Endothelial cell of umbilical vein (primary cell): ENCODE data around the gene NCAPG2. TPM values are rescaled to one million over a fixed set of nuclear protein-coding genes. Genes with fewer than 3 reads are reported as not detected.

ENCODE experiments used
- BruUV-seq: library from RNA; stranded (reverse); fragments of 400-500 nt; replicated peaks from 2 replicates; lab custom pipeline; 2021; lab: Mats Ljungman, UMichigan
- CTCF ChIA-PET: fragments of 300-600, 350-600 bp; sonication (Branson Sonifier 250); formaldehyde crosslinking; loops from one replicate; lab custom pipeline; 2021; ENCODE audit warnings: antibody characterized with exemption, inconsistent platforms; lab: Charles Lee
- POLR2A ChIA-PET: fragments of 300-600, 350-600 bp; sonication (Branson Sonifier 250); formaldehyde crosslinking; loops from one replicate; lab custom pipeline; 2021; ENCODE audit warnings: antibody characterized with exemption, inconsistent platforms; lab: Charles Lee
- DNase-seq: peaks from one replicate; pipeline ENCODE4 v3.0.0-alpha.2; 2011; ENCODE audit warnings: low read depth, low spot score
- FAIRE-seq: peaks from 2 replicates; lab custom pipeline; 2011; peaks lifted over from hg19 to GRCh38; lab: Jason Lieb, UNC
- H2AFZ ChIP-seq: 2 replicates; pipeline ENCODE4 v1.6.0; 2012; ENCODE audit warnings: low read depth, low read length, control low read depth, inconsistent platforms
- H3K27ac ChIP-seq: 2 replicates; pipeline ENCODE4 v1.5.1; 2011; ENCODE audit warnings: low read depth, mild to moderate bottlenecking, control low read depth, low read length, moderate library complexity; ENCODE audit not compliant: insufficient read depth
- H3K27me3 ChIP-seq, 2 experiments: 2 replicates each; pipeline versions ENCODE4 v1.6.0 to v1.6.1; 2011; ENCODE audit warnings: low read length in 2 of 2, mixed read lengths in 1 of 2; ENCODE audit not compliant: control insufficient read depth in 2 of 2, insufficient read depth in 2 of 2
- H3K36me3 ChIP-seq, 2 experiments: 2 replicates in 1 of 2; 3 replicates in 1 of 2; pipeline ENCODE4 v1.5.1; 2011; ENCODE audit warnings: low read length in 2 of 2, mild to moderate bottlenecking in 1 of 2, moderate library complexity in 1 of 2; ENCODE audit not compliant: control insufficient read depth in 2 of 2, insufficient read depth in 2 of 2; ENCODE audit errors: extremely low read depth in 1 of 2
- H3K4me1 ChIP-seq: 3 replicates; pipeline ENCODE4 v1.5.1; 2011; ENCODE audit warnings: mild to moderate bottlenecking, low read length; ENCODE audit not compliant: control insufficient read depth, insufficient read depth; ENCODE audit errors: extremely low read depth
- H3K4me2 ChIP-seq: 2 replicates; pipeline ENCODE4 v1.6.1; 2011; ENCODE audit warnings: low read length, control low read depth, mixed read lengths; ENCODE audit not compliant: insufficient read depth
- H3K4me3 ChIP-seq, 3 experiments: fragments of 200-600 bp in 1 of 3; sonication (generic), shearing (Covaris generic) in 1 of 3; replicated peaks in 1 of 3; 2 replicates each; pipeline ENCODE4 v1.5.1; 2011 to 2016; ENCODE audit warnings: control low read depth in 3 of 3, low read length in 3 of 3, mild to moderate bottlenecking in 2 of 3, inconsistent platforms in 1 of 3, low read depth in 1 of 3, moderate library complexity in 1 of 3; ENCODE audit not compliant: insufficient read depth in 1 of 3
- H3K79me2 ChIP-seq: 2 replicates; pipeline ENCODE4 v1.6.0; 2012; ENCODE audit warnings: low read length, inconsistent platforms; ENCODE audit not compliant: control insufficient read depth, insufficient read depth
- H3K9ac ChIP-seq: replicated peaks from 2 replicates; pipeline ENCODE3; 2011; ENCODE audit warnings: low read length, control low read depth; ENCODE audit not compliant: insufficient read depth; ENCODE audit errors: extremely low read depth
- H3K9me1 ChIP-seq: replicated peaks from 3 replicates; pipeline ENCODE4 v1.6.0; 2011; ENCODE audit warnings: mild to moderate bottlenecking, low read length; ENCODE audit not compliant: control insufficient read depth, insufficient read depth; ENCODE audit errors: extremely low read depth
- H3K9me3 ChIP-seq: replicated peaks from 2 replicates; pipeline ENCODE4 v1.5.1; 2012; ENCODE audit warnings: low read length, inconsistent platforms; ENCODE audit not compliant: control insufficient read depth, insufficient read depth
- H4K20me1 ChIP-seq: replicated peaks from 2 replicates; pipeline ENCODE3; 2011; ENCODE audit warnings: mild to moderate bottlenecking, low read length; ENCODE audit not compliant: control insufficient read depth, insufficient read depth; ENCODE audit errors: extremely low read depth
- CTCF ChIP-seq, 2 donors: IDR thresholded peaks; 1 replicate in 1 of 2; 2 replicates in 1 of 2; pipeline ENCODE4 v1.5.1; 2011; ENCODE audit warnings: low read length in 2 of 2, mild to moderate bottlenecking in 2 of 2, moderate library complexity in 2 of 2, control low read depth in 1 of 2, inconsistent platforms in 1 of 2, low read depth in 1 of 2; ENCODE audit not compliant: insufficient read depth in 1 of 2; ENCODE audit errors: extremely low read depth in 1 of 2
- EZH2 ChIP-seq: IDR thresholded peaks from 2 replicates; pipeline ENCODE4 v1.6.1; 2012; ENCODE audit warnings: borderline replicate concordance, low read depth, mild to moderate bottlenecking, moderate library complexity, low read length, inconsistent platforms; ENCODE audit not compliant: severe bottlenecking
- FOS ChIP-seq: IDR thresholded peaks from 2 replicates; pipeline ENCODE4 v1.6.1; 2011; ENCODE audit warnings: mild to moderate bottlenecking, low read length, moderate library complexity, borderline replicate concordance; ENCODE audit not compliant: insufficient read depth
- GATA2 ChIP-seq: IDR thresholded peaks from 2 replicates; pipeline ENCODE4 v1.7.0; 2011; ENCODE audit warnings: low read depth, mild to moderate bottlenecking, moderate library complexity, mixed read lengths, low read length; ENCODE audit not compliant: insufficient read length, insufficient read depth
- JUN ChIP-seq: IDR thresholded peaks from 2 replicates; pipeline ENCODE4 v1.6.1; 2011; ENCODE audit warnings: borderline replicate concordance, low read depth; ENCODE audit not compliant: insufficient read length, insufficient read depth
- MYC ChIP-seq: IDR thresholded peaks from one replicate; pipeline ENCODE4 v1.6.1; 2011; ENCODE audit warnings: mild to moderate bottlenecking, low read depth, low read length
- POLR2A ChIP-seq: IDR thresholded peaks from 2 replicates; pipeline ENCODE4 v1.6.1; 2012; ENCODE audit warnings: low read depth, mild to moderate bottlenecking, control low read depth, low read length
- POLR2AphosphoS5 ChIP-seq: IDR thresholded peaks from 2 replicates; pipeline ENCODE4 v1.6.1; 2012; ENCODE audit warnings: low read depth, mild to moderate bottlenecking, control low read depth, low read length, moderate library complexity; ENCODE audit not compliant: insufficient read depth
- dilution Hi-C: fragments of 300-500 bp; cut with MboI; formaldehyde crosslinking; loops from one replicate; pipeline ENCODE4 v1.15.0; 2019; ENCODE audit warnings: low sequenced_read_pairs; ENCODE audit not compliant: extremely low pct_ligation_motif_present
- intact Hi-C: fragments of 100-400 bp; cut with micrococcal nuclease; formaldehyde crosslinking; loops from one replicate; pipeline ENCODE4 v1.10.0; 2022
- polyA plus RNA-seq, 4 experiments: library from polyadenylated mRNA; depleted of rRNA in 3 of 4; stranded (reverse) in 3 of 4; unstranded in 1 of 4; fragments of >200 nt; gene quantifications; 2 replicates each; pipeline versions ENCODE4 v1.2.1 to v1.2.3, GENCODE V29; 2011 to 2012; ENCODE audit warnings: missing spikeins in 1 of 4
- total RNA-seq: library from RNA; stranded (reverse); gene quantifications from 2 replicates; pipeline ENCODE4 v1.2.3, GENCODE V29; 2021
- TF ChIP-seq, protein P1 (sequence below): IDR thresholded peaks from 2 replicates; pipeline ENCODE4 v1.6.1; 2011; ENCODE audit not compliant: insufficient read depth, insufficient read length

Gene NCAPG2
- total and polyA plus RNA-seq, 2 donors (not counting 3 experiments of a cell fraction or from before 2014, with no cell fraction given), result 19.2 to 62.3 TPM

GRCh38 chr7:158609313-158609974, 95.2 kb downstream of the NCAPG2 start:
- Histone ChIP-seq H3K36me3 (no peaks in the 10 kb centered on the region), H3K79me2 (no peaks in the 10 kb centered on the region), H3K27ac (no peak overlapping the region), H3K9me1 (no peaks in the 10 kb centered on the region), H3K9me3 (no peaks in the 10 kb centered on the region), H3K4me2 (no peak overlapping the region), H3K9ac (no peak overlapping the region), H3K4me3 (no peak overlapping the region), H2AFZ (no peak overlapping the region), H3K4me1 (no peaks in the 10 kb centered on the region), H3K27me3 (no peaks in the 10 kb centered on the region), H4K20me1 (no peaks in the 10 kb centered on the region)
- FAIRE-seq, result no peak
- CTCF ChIA-PET, result no interaction called here
- POLR2A ChIA-PET, result no interaction called here
- intact Hi-C loops (no loop called here), dilution Hi-C loops (no loop called here)
- TF ChIP-seq POLR2AphosphoS5, result no peak
- no peak for TF ChIP-seq GATA2
- no peak for TF ChIP-seq JUN
- TF ChIP-seq, protein P1, sequence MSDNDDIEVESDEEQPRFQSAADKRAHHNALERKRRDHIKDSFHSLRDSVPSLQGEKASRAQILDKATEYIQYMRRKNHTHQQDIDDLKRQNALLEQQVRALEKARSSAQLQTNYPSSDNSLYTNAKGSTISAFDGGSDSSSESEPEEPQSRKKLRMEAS, result no peak
- TF ChIP-seq POLR2A, result no peak
- TF ChIP-seq FOS, result no peak
- no peak for TF ChIP-seq MYC
- no peak for TF ChIP-seq CTCF (IDR thresholded peaks at IDR 0.05; ENCODE audit: extremely low read depth in 1 of 2, insufficient read depth in 1 of 2, low read depth in 1 of 2, low read length in 2 of 2)
- no peak for TF ChIP-seq EZH2
- no peak for DNase-seq
- BruUV-seq, result no TSS peak
